HuH-7 (cell line): ENCODE data around the gene CD200R1L.

ENCODE experiments used
- DNase-seq: peaks from one replicate; pipeline ENCODE4 v3.0.0; 2011; ENCODE audit warnings: low spot score

The CD200R1L gene

GRCh38 chr3:112786881-112787579 lies 59.6 kb downstream of the CD200R1L start:
- no peak for DNase-seq

GRCh38 chr3:112786002-112786590 lies 60.6 kb downstream of the CD200R1L start:
- DNase-seq = no peak

- no peak for DNase-seq
Observed at GRCh38 chr3:112785321-112786001, 61.2 kb downstream of the CD200R1L start.

DNA sequence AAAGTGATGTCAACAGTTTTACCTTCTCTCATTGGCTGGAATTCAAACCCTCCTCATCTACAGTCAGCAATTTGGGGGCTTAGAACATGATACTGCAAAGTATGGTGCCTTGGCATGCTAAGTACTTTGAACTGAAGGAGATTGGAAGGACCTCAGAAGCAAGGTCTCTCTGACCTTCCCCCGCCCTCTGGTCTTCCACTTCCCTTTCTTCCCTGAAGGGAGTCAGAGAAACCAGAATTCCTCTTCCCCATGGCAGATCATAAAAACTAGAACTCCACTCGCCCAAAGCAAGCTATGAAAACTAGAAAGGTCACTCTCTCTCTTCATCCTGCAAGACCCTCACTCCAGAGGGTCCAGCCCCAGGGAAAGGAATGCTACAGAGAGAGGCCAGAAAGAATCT lies 64.2 kb downstream of the CD200R1L start:
- no peak for DNase-seq

DNA sequence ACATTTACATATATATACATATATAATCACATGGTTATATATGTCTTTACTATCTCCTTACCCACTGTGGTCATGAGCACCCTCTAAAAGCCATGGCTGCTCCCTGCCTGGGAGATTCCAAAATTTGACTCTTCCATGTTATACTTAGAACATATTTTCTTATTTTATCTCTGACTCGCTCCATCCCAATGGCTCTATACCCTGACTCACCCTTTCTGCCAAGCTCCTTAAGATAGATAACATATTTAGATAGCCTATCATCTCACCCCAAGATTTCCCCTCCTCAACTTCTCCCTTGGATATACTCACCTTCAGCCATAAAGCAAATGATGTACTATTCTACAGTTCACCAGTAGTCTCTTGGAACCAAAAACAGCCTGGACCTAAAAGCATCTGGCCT lies 65.1 kb downstream of the CD200R1L start:
- DNase-seq = no peak

GRCh38 chr3:112779558-112780480 lies 66.8 kb downstream of the CD200R1L start:
- DNase-seq = no peak

- DNase-seq = no peak
Observed at GRCh38 chr3:112779011-112779410, 67.7 kb downstream of the CD200R1L start.

DNA sequence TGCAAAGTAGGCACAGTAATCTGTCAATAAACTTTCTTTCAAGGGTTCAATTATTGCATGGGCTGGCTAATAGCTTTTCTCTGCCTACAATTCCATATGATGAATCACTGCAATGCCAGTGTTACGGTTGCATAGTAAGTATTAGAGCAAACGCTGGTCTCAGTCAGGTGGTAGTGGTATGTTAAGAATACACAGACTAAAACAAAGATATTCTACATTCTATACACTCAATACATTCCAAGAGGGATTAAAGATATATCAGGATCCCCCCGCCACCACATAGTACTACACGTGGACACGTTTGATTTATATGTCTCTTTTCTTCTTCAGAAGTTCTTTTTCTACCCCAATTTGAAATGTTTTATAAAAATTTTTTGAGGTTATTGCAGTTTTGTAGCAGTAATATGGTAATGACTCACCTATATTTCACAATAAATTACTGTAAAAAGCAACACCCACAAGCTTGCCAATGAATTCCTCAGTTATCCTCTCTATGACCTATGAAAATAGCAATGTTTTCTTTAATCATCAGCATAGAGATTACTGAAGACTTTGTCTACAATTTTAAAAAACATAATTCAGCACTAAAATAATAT lies 68.2 kb downstream of the CD200R1L start:
- no peak for DNase-seq

- no peak for DNase-seq
Observed at GRCh38 chr3:112777811-112778210, 68.9 kb downstream of the CD200R1L start.

GRCh38 chr3:112776836-112777235 lies 69.8 kb downstream of the CD200R1L start:
- DNase-seq = no peak

GRCh38 chr3:112776000-112776399 lies 70.7 kb downstream of the CD200R1L start:
- DNase-seq = no peak

DNA sequence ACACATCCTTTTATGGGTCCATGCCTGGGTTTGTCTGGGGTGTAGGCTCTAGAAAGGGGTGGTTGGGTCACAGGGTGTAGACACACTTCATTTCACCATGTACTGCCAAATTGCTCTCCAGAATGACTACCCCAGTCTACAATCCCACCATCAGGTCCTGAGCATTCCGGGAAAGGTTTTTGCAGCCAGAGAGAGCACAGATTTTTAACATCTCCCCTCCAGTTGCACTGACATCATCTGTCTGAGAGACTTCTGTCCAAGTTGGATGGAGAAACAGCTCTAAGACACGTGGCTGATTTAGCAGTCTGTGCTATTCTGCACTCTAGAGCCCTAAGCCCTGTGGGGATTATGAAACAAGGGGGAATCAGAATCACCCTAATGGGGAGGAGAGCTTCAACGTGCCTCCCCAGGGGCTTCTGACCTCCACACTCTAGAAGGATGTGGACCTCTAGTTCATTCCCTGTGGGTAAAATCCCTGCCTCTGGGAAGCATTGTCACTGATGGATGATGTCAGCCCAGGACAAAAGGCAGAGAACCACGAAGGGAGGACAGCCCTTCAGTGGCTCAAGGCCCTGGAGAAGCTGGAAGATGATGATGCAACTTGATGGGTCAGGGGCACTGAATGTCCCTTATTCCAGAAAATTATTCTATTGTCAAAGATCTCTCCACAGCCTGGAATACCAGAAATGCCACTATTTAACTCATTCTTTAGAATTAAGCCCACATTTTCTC lies 71.5 kb downstream of the CD200R1L start:
- no peak for DNase-seq

- DNase-seq = no peak
Observed at GRCh38 chr3:112774293-112774926, 72.3 kb downstream of the CD200R1L start.

DNA sequence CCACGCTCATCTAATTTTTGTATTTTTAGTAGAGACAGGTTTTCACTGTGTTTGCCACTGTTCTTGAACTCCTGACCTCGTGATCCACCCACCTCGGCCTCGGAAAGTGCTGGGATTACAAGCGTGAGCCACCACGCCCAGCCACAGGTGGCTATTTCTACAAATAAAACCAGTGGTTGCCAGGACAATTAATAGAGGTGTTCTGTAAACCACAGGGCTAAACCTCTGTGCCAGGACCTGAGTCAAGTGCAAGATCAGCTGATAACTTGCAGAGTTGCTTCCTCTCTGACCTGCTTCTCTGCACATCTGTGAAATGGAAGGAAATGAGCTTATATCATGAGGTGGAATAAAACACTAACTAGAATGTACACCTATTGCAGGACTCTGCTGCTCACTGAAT lies 72.8 kb downstream of the CD200R1L start:
- DNase-seq = no peak

DNA sequence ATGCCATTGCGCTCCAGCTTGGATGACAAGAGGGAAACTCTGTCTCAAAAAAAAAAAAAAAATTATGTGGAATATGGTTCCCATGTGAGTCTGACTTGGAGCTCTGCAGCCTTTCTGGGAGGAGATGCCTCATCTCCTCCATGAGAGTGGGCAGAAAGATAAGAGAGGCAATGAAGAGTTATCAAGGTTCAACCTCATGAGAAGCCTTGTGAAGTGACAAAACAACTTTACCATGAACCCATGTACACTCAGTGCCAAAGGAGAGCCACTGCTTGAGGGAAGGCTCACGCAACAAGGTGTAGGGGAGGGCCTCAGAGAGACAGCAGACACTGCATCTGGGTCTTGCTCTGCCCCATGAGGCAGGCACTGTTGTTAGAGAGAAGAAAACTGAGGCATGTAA lies 75.7 kb downstream of the CD200R1L start:
- no peak for DNase-seq

DNA sequence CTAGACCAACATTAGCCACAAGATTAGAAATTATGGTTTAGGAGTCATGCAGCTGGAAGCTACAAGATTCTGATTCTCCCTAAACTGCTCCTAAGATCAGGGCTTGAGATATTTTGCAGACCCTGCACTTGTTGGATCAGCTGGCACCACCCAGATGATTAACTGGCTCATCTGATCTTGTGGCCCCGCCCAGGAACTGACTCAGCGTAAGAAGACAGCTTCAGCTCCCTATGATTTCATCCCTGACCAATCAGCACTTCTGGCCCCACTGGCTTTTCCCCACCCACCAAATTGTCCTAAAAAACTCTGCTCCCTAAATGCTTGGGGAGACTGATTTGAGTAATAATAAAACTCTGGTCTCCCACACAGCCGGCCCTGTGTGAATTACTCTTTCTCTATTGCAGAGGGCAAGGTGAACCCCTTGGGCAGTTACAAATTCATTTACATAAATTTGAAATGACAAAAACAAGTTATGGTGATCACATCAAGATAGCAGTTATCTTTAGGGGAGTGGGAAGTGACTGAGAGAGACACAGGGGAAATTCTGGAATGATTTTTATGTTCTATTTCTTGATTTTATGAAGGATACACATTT lies 76.5 kb downstream of the CD200R1L start:
- no peak for DNase-seq

DNA sequence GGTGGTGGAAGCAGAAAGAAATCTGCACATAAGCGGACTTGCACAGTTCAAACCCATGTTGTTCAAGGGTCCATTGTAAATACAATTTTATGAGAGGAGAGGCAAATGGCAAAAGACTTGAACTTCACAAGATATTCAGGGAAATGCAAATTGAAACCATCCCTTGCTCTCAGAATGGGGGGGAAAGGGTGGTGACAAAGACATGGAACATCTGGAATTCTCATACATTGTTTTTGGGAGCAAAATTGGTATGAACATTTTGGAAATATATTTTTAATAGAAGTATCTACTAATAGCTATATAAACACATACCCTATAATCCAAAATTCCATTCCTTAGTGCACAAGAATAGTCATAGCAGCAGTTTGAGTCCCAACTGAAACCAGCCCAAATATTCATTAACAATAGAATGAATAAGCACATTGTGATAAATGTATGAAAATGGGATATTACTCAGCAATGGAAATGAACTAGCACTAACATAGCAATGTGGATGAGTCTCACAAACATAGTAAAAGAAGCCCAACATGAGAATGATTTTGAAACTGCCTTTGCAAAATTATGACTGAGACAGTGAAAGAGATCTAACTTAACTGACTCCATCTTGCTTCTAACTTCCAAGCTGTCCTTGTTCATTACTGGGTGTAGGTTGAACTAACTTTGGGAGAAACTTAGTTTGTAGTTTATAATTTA lies 77.2 kb downstream of the CD200R1L start:
- no peak for DNase-seq

DNA sequence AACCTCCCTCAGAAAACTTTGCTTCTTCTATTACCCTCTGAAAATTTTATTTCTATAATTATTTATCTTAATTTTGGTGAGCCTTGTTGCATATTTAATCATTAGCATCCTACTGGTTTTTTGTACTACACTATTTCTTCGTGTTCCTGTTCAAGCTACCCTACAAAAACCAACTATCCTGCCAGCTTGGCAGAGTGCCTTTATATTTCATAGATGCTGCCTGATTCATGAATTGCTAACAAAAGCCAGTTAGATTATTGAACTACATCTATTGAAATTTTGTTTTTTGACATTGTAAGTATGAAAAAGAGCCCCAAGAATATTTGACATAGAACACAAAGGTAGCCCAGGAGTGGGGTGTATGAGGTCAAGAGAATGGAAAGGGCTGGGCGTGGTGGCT lies 78.9 kb downstream of the CD200R1L start:
- DNase-seq = no peak

DNA sequence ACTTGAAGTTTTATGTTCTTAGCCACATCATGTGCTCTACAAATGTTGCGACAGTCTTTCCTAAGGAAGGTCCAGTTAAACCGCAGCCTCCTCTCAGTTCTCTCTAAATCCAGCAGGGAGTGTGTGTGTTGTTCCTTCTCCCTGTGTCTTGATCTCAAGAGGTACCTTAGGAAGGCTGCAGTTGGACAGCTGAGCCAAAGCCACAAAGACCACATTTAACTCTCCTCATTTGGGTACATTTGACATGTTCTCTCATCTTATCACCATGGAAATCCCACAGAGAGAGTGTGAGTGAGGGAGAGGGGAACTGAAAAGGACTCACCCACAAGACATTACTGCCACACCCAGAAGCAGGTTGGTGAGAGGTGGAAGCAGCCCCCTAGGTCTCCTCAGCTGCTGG lies 79.5 kb downstream of the CD200R1L start:
- DNase-seq = no peak
